ENCODE measurements around the gene GAL3ST1. TPM values are rescaled to one million over a fixed set of nuclear protein-coding genes. Genes with fewer than 3 reads are reported as not detected.
"Not testable (repeated sequence)": the region's sequence is repeated elsewhere in the genome, so short reads cannot be mapped to it uniquely, and the experiment has no call there.

The GAL3ST1 gene
- total RNA-seq, 1 donor = not detected

DNA sequence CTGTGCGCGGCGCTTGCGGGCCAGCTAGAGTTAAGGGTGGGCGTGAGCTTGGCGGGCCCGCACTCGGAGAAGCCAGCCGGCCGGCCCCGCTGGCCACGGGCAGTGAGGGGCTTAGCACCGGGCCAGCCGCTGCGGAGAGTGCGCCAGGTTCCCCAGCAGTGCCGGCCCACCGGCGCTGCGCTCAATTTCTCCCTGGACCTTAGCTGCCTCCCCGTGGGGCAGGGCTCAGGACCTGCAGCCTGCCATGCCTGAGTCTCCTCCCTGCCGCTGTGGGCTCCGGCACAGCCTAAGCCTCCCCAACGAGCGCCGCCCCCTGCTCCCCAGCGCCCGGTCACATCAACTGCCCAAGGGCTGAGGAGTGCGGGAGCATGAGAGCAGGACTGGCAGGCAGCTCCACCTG, 22.4 kb upstream of the GAL3ST1 start:
- TF ChIP-seq, protein P1, sequence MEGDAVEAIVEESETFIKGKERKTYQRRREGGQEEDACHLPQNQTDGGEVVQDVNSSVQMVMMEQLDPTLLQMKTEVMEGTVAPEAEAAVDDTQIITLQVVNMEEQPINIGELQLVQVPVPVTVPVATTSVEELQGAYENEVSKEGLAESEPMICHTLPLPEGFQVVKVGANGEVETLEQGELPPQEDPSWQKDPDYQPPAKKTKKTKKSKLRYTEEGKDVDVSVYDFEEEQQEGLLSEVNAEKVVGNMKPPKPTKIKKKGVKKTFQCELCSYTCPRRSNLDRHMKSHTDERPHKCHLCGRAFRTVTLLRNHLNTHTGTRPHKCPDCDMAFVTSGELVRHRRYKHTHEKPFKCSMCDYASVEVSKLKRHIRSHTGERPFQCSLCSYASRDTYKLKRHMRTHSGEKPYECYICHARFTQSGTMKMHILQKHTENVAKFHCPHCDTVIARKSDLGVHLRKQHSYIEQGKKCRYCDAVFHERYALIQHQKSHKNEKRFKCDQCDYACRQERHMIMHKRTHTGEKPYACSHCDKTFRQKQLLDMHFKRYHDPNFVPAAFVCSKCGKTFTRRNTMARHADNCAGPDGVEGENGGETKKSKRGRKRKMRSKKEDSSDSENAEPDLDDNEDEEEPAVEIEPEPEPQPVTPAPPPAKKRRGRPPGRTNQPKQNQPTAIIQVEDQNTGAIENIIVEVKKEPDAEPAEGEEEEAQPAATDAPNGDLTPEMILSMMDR (IDR thresholded peaks at IDR 0.05; ENCODE audit: insufficient read depth, low read length) = no peak
- H3K4me3 ChIP-seq (ENCODE audit: low read depth, low read length) = no peak overlapping the region
- no peak for DNase-seq (ENCODE audit: low read depth)

DNA sequence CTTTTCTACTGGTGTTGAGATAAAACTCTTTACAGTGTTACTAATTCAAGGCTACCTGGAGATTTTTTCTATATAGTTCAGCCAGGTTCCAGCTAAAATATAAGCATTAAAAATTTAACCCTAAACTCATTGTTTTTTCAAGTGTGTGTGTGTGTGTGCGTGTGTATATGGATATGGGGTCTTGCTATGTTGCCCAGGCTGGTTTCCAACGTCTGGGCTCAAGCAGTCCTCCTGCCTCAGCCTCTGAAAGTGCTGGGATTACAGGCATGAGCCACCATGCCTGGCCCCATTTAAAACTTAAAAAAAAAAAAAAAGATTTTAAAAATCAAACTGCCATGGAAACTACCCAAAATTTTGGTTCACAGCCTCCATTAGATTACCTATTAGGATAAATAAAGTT, 21.7 kb upstream of the GAL3ST1 start:
- no peak for DNase-seq (ENCODE audit: low read depth)
- TF ChIP-seq, protein P1 (IDR thresholded peaks at IDR 0.05; ENCODE audit: insufficient read depth, low read length) = no peak
- H3K4me3 ChIP-seq (ENCODE audit: low read depth, low read length) = no peak overlapping the region

DNA sequence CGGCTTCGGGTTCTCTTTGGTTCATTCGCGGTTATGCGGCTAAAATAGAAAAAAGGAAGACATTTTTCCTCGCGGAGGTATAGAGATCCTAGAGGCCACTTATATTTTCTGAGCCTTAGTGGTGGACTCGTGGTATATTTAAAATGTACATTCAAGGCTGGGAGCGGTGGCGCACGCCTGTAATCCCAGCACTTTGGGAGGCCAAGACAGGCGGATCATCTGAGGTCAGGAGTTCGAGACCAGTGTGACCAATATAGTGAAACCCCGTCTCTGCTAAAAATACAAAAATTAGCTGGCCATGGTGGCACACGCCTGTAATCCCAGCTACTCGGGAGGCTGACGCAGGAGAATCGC, 17.9 kb upstream of the GAL3ST1 start:
- peak overlapping the region; percentile 61 for H3K4me3 ChIP-seq (ENCODE audit: low read depth, low read length)
- not testable (repeated sequence) for DNase-seq (ENCODE audit: low read depth)

DNA sequence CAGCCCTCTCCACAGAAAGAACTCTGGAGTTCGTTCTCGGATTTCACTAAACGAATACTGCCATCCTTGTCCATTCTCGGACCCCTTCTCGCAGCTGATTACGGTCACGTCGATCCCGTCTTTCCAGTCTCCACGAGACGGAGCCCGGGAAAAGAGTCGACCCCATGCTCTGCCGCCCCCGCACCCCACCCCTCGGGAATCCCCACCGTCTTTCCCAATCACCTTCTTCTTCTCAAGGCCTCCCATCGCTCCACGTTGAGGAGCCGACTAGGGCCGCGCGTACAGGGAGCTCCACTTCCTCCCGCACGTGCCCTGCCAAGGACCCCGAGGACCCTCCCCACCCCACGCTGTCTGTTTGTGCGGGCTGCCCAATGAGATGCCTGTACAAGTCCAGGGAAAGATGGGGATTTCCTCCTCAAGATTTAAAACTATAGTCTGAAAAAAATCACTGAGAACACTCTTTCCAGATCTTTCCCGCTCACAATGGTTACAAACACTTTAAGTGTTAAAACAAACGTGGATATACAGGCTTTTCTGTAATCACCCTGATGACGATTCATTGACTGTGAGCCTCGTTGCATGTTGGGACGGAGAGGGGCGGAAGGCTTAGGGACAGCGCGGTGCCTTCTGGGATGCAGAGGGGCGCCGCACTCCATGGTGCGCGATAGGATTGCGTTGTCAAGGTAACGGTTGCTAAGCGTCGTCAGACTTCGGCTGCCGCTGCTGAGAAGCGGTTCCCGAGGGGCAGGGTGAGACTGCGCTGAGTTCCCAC, 17.3 kb upstream of the GAL3ST1 start, which contains the start of gene PES1:
Gene PES1 (minus strand): TSS at position 323 of the 772 bp plus-strand sequence. CDS start 77 bp downstream, at position 246.
- H3K4me3 ChIP-seq (ENCODE audit: low read depth, low read length) = peak within 1 kb of the TSS; percentile 98
- TF ChIP-seq, protein P1 (IDR thresholded peaks at IDR 0.05; ENCODE audit: insufficient read depth, low read length) = no peak
- DNase-seq (ENCODE audit: low read depth) = peak; percentile 99

DNA sequence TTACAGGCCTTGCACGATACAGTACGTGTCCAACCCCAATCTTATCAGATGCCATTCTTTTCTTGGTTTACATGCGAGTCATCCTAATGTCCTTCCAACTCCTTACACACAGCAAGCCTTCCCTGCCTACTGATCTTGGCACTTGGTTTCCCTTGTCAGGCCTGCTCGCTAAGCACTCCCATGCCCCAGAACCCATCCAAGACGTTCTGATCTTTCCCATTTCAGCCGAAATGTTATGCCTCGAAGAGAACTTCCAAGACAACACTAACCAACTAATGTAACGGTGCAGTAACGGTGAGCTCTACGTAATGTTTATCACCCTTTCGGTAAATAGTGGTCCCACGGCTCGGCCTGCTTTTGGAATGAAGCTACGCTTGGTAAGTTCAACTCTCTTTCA, 16.7 kb upstream of the GAL3ST1 start:
- TF ChIP-seq, protein P1 (IDR thresholded peaks at IDR 0.05; ENCODE audit: insufficient read depth, low read length) = no peak
- peak overlapping the region; percentile 98 for H3K4me3 ChIP-seq (ENCODE audit: low read depth, low read length)
- DNase-seq (ENCODE audit: low read depth) = peak; percentile 60

DNA sequence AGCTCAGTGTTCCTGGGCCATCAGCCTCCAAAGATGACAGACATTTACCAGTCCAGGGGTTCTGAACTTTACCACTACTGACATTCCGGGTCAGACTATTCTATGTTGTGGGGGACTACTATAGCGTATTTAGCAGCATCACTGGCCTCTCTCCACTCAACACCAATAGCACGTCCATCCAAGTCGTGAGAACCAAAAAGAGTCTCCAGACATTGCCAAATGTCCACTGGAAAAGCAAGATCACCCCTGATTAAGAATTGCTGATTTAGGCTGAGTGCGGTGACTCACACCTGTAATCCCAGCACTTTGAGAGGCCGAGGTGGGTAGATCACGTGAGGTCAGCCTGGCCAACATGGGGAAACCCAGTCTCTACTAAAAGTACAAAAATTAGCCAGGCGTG, 11.9 kb upstream of the GAL3ST1 start:
- TF ChIP-seq, protein P1 (IDR thresholded peaks at IDR 0.05; ENCODE audit: insufficient read depth, low read length) = no peak
- DNase-seq (ENCODE audit: low read depth) = no peak
- no peak overlapping the region for H3K4me3 ChIP-seq (ENCODE audit: low read depth, low read length)

DNA sequence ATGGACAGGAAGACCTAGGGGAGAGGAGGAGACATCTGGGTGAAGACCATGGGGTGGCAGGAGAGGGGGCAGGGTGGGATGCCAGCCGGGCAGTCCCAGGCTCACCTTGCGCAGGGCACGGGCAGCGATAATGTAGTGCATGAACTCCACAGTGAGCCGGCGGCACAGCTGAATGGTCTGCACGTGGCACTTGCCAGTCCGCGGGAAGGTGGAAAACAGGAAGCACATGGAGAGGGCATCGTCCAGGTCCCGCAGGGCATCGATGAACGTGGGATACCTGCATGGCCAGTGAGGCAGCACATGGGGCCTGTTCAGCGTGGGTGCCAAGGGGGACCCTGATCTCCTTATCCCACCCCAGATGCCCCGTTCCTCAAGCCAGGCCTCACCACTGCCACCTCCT, 10.0 kb upstream of the GAL3ST1 start:
- H3K4me3 ChIP-seq (ENCODE audit: low read depth, low read length) = no peak overlapping the region
- no peak for DNase-seq (ENCODE audit: low read depth)

More for the DNA sequence above, 10.0 kb upstream of the GAL3ST1 start:
- TF ChIP-seq, protein P1 (IDR thresholded peaks at IDR 0.05; ENCODE audit: insufficient read depth, low read length) = no peak

All from fibroblast of the aortic adventitia (primary cell).